Gastrocnemius medialis (tissue), 4 donors: ENCODE data around the gene TMC8. TPM values are rescaled to one million over a fixed set of nuclear protein-coding genes. Genes with fewer than 3 reads are reported as not detected.

Source experiments
- ATAC-seq, 2 donors: fragments of 150-250 bp; one replicate each; pipeline ENCODE4 v1.9.1; 2016
- DNase-seq, 2 donors: peaks; one replicate each; pipeline ENCODE4 v3.0.0-alpha.2; 2019
- H3K27ac ChIP-seq, 4 donors: fragments of 200-600 bp; sonication (generic); 1 replicate in 1 of 4; 2 replicates in 3 of 4; pipeline ENCODE4 v1.5.1; 2016 to 2018; ENCODE audit warnings: mild to moderate bottlenecking in 2 of 4, moderate library complexity in 1 of 4
- H3K27me3 ChIP-seq, 3 donors: fragments of 200-600 bp; sonication (generic) in 2 of 3; 1 replicate in 1 of 3; 2 replicates in 2 of 3; pipeline versions ENCODE4 v1.5.1 to v1.6.0; 2016 to 2019; ENCODE audit warnings: mild to moderate bottlenecking in 1 of 3, moderate library complexity in 1 of 3
- H3K36me3 ChIP-seq, 2 donors: fragments of 200-600 bp; sonication (generic) in 1 of 2; one replicate each; pipeline ENCODE4 v1.5.1; 2017 to 2018
- H3K4me1 ChIP-seq, 2 donors: fragments of 200-600 bp; sonication (generic) in 1 of 2; one replicate each; pipeline ENCODE4 v1.5.1; 2016 to 2017; ENCODE audit warnings: mild to moderate bottlenecking in 2 of 2
- H3K4me3 ChIP-seq, 4 donors: fragments of 200-600 bp; sonication (generic) in 3 of 4; 1 replicate in 1 of 4; 2 replicates in 3 of 4; pipeline ENCODE4 v1.5.1; 2016 to 2019; ENCODE audit warnings: mild to moderate bottlenecking in 2 of 4
- H3K9me3 ChIP-seq, 3 donors: fragments of 200-600 bp; sonication (generic) in 2 of 3; 1 replicate in 1 of 3; 2 replicates in 2 of 3; pipeline ENCODE4 v1.5.1; 2016 to 2019
- POLR2A ChIP-seq, 2 donors: fragments of 450-650 bp; IDR thresholded peaks; one replicate each; pipeline ENCODE4 v1.6.1; 2017; ENCODE audit warnings: antibody characterized with exemption in 2 of 2, mild to moderate bottlenecking in 2 of 2, moderate library complexity in 2 of 2
- in situ Hi-C, 4 donors: fragments of 200-750 bp; cut with MboI; loops; one replicate each; pipeline versions ENCODE4 v1.15.0 to v1.8.0; 2017; ENCODE audit warnings: low sequenced_read_pairs in 4 of 4
- intact Hi-C: fragments of 100-400 bp; cut with DNase I; formaldehyde crosslinking; loops from one replicate; pipeline ENCODE4 v1.15.1; 2023; ENCODE audit warnings: low total_unique reads
- total RNA-seq, 4 donors: library from RNA; depleted of rRNA; stranded (reverse); fragments of >200 nt; gene quantifications; one replicate each; pipeline versions ENCODE4 v1.1.0 to v1.2.3, GENCODE V29; 2016
- TF ChIP-seq, protein P1 (sequence below), 5 experiments: fragments of 450-650 bp in 3 of 5; fragments of 200-600 bp in 2 of 5; sonication (generic) in 2 of 5; IDR thresholded peaks in 4 of 5; conservative IDR thresholded peaks in 1 of 5; 1 replicate in 4 of 5; 2 replicates in 1 of 5; pipeline ENCODE4 v1.5.1; 2016 to 2019; ENCODE audit warnings: antibody characterized with exemption in 5 of 5, mild to moderate bottlenecking in 3 of 5, moderate library complexity in 3 of 5

The TMC8 gene
- total RNA-seq, 4 donors from 2014 or later: 0.18 to 1.6 (median 0.65) TPM; not detected in 1

GRCh38 chr17:78124081-78124835, 6.3 kb upstream of the TMC8 start:
- Histone ChIP-seq H3K27me3 (peaks cover 11 to 20% (median 13%) of the 10 kb centered on the region in 3 donors), H3K36me3 (no peaks in the 10 kb centered on the region), H3K9me3 (no peaks in the 10 kb centered on the region), H3K27ac (no peak overlapping the region), H3K4me3 (no peak overlapping the region), H3K4me1 (peaks cover 5 to 24% of the 10 kb centered on the region in 2 donors)
- TF ChIP-seq POLR2A (IDR thresholded peaks at IDR 0.05): no peak
- TF ChIP-seq, protein P1, sequence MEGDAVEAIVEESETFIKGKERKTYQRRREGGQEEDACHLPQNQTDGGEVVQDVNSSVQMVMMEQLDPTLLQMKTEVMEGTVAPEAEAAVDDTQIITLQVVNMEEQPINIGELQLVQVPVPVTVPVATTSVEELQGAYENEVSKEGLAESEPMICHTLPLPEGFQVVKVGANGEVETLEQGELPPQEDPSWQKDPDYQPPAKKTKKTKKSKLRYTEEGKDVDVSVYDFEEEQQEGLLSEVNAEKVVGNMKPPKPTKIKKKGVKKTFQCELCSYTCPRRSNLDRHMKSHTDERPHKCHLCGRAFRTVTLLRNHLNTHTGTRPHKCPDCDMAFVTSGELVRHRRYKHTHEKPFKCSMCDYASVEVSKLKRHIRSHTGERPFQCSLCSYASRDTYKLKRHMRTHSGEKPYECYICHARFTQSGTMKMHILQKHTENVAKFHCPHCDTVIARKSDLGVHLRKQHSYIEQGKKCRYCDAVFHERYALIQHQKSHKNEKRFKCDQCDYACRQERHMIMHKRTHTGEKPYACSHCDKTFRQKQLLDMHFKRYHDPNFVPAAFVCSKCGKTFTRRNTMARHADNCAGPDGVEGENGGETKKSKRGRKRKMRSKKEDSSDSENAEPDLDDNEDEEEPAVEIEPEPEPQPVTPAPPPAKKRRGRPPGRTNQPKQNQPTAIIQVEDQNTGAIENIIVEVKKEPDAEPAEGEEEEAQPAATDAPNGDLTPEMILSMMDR (IDR thresholded peaks at IDR 0.05 in 4 of 5, conservative IDR thresholded peaks at IDR 0.05 in 1 of 5): no peak
- ATAC-seq (no peak), DNase-seq (no peak)
- intact Hi-C loops: no loop called here
- in situ Hi-C loops: no loop called here

DNA sequence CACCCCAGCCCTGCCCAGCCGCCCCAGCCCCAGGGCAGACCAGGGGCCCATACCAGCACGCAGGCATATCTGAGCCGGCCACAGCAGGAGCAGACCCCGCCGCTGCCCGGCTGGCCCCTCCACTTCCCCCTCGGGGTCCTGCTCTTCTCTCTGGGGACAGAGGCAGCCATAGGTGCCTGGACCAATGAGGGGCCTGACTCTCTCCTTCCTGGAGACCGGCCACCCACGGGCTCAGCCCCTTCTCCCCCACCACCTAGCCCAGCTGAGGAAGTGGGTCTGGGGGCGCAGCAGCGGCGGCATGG, 5.8 kb upstream of the TMC8 start:
- no peak for DNase-seq
- Histone ChIP-seq H3K36me3 (no peaks in the 10 kb centered on the region), H3K9me3 (no peaks in the 10 kb centered on the region), H3K27ac (no peak overlapping the region), H3K4me1 (peaks cover 5 to 24% of the 10 kb centered on the region in 2 donors), H3K27me3 (peaks cover 13 to 23% (median 16%) of the 10 kb centered on the region in 3 donors), H3K4me3 (no peak overlapping the region)
- no peak for ATAC-seq
- no peak for TF ChIP-seq POLR2A (IDR thresholded peaks at IDR 0.05)
- TF ChIP-seq, protein P1 (IDR thresholded peaks at IDR 0.05 in 4 of 5, conservative IDR thresholded peaks at IDR 0.05 in 1 of 5): no peak
- intact Hi-C loops (no loop called here), in situ Hi-C loops (no loop called here)

- DNase-seq: no peak
- in situ Hi-C loops: no loop called here
Observed at GRCh38 chr17:78125138-78125913, 5.2 kb upstream of the TMC8 start.

GRCh38 chr17:78125976-78126894, 4.3 kb upstream of the TMC8 start:
- Histone ChIP-seq H3K4me1 (peaks cover 5 to 24% of the 10 kb centered on the region in 2 donors), H3K9me3 (no peaks in the 10 kb centered on the region), H3K36me3 (no peaks in the 10 kb centered on the region), H3K27me3 (peaks cover 18 to 37% (median 27%) of the 10 kb centered on the region in 3 donors), H3K4me3 (no peak overlapping the region), H3K27ac (peak overlapping the region; percentile 7 to 73 (median 66))
- intact Hi-C loops (no loop called here), in situ Hi-C loops (no loop called here)
- ATAC-seq (no peak), DNase-seq (no peak)
- TF ChIP-seq, protein P1 (IDR thresholded peaks at IDR 0.05 in 4 of 5, conservative IDR thresholded peaks at IDR 0.05 in 1 of 5): no peak
- no peak for TF ChIP-seq POLR2A (IDR thresholded peaks at IDR 0.05)

More at GRCh38 chr17:78125138-78125913, 5.2 kb upstream of the TMC8 start:
- Histone ChIP-seq H3K27me3 (peaks cover 13 to 28% (median 18%) of the 10 kb centered on the region in 3 donors), H3K9me3 (no peaks in the 10 kb centered on the region), H3K4me3 (no peak overlapping the region), H3K4me1 (peaks cover 5 to 24% of the 10 kb centered on the region in 2 donors), H3K27ac (peak overlapping the region in 3 of 4 donors; percentile 7 to 73 (median 68)), H3K36me3 (no peaks in the 10 kb centered on the region)
- ATAC-seq: no peak
- intact Hi-C loops: no loop called here
- TF ChIP-seq, protein P1 (IDR thresholded peaks at IDR 0.05 in 4 of 5, conservative IDR thresholded peaks at IDR 0.05 in 1 of 5): no peak
- TF ChIP-seq POLR2A (IDR thresholded peaks at IDR 0.05): no peak
